ENCODE measurements around the gene B3GNT4. TPM values are rescaled to one million over a fixed set of nuclear protein-coding genes. Genes with fewer than 3 reads are reported as not detected.

The B3GNT4 gene
- total RNA-seq, 1 donor from 2014 or later = 0.91 TPM

DNA sequence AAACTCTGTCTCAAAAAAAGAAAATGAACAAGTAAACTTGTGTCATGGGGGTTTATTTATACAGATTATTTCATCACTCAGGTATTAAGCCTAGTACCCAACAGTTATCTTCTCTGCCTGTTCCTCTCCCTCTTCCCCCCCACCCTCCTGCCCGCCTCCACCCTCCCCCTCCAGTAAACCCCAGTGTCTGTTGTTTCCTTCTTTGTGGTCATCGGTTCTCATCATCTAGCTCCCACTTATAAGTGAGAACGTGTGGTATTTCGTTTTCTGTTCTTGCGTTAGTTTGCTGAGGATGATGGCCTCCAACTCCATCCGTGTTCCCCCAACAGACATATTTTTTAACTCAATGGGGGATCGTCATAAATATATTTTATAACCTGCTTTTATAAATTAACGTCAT lies 41.8 kb upstream of the B3GNT4 start:
- no peak overlapping the region for H3K27ac Mint-ChIP-seq
- H3K36me3 Mint-ChIP-seq (ENCODE audit: insufficient read depth) = no peaks in the 10 kb centered on the region
- H3K27me3 Mint-ChIP-seq = peaks cover 12% of the 10 kb centered on the region
- H3K4me3 Mint-ChIP-seq (ENCODE audit: low read depth) = no peak overlapping the region
- no peak for DNase-seq (ENCODE audit: low spot score, unreplicated experiment)
- no peaks in the 10 kb centered on the region for H3K9me3 Mint-ChIP-seq (ENCODE audit: low read depth)
- no peaks in the 10 kb centered on the region for H3K4me1 Mint-ChIP-seq (ENCODE audit: low read depth)
- TF ChIP-seq, protein P1, sequence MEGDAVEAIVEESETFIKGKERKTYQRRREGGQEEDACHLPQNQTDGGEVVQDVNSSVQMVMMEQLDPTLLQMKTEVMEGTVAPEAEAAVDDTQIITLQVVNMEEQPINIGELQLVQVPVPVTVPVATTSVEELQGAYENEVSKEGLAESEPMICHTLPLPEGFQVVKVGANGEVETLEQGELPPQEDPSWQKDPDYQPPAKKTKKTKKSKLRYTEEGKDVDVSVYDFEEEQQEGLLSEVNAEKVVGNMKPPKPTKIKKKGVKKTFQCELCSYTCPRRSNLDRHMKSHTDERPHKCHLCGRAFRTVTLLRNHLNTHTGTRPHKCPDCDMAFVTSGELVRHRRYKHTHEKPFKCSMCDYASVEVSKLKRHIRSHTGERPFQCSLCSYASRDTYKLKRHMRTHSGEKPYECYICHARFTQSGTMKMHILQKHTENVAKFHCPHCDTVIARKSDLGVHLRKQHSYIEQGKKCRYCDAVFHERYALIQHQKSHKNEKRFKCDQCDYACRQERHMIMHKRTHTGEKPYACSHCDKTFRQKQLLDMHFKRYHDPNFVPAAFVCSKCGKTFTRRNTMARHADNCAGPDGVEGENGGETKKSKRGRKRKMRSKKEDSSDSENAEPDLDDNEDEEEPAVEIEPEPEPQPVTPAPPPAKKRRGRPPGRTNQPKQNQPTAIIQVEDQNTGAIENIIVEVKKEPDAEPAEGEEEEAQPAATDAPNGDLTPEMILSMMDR (IDR thresholded peaks at IDR 0.05; ENCODE audit: unreplicated experiment) = no peak

DNA sequence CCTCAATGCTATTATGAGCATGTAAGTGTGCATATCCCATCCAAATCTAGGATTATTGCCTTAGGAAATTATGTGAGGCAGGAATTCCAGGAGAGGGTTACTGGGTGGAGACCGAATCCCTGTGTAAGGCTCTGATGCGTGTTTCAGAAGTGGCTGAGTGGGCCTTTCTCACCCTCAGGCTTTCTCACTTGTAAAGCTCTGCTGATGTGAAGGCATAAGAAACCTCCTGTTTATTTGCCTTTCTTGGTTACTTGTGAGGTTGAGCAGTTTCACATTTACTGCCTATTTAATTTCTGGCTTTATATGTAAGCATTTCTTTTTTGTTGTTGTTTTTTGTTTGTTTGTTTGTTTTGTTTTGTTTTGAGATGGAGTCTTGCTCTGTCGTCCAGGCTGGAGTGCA lies 40.5 kb upstream of the B3GNT4 start:
- TF ChIP-seq, protein P1 (IDR thresholded peaks at IDR 0.05; ENCODE audit: unreplicated experiment) = no peak
- H3K36me3 Mint-ChIP-seq (ENCODE audit: insufficient read depth) = no peaks in the 10 kb centered on the region
- H3K27me3 Mint-ChIP-seq = peaks cover 12% of the 10 kb centered on the region
- H3K27ac Mint-ChIP-seq = no peak overlapping the region
- no peak overlapping the region for H3K4me3 Mint-ChIP-seq (ENCODE audit: low read depth)
- no peaks in the 10 kb centered on the region for H3K9me3 Mint-ChIP-seq (ENCODE audit: low read depth)
- DNase-seq (ENCODE audit: low spot score, unreplicated experiment) = no peak
- H3K4me1 Mint-ChIP-seq (ENCODE audit: low read depth) = no peaks in the 10 kb centered on the region

DNA sequence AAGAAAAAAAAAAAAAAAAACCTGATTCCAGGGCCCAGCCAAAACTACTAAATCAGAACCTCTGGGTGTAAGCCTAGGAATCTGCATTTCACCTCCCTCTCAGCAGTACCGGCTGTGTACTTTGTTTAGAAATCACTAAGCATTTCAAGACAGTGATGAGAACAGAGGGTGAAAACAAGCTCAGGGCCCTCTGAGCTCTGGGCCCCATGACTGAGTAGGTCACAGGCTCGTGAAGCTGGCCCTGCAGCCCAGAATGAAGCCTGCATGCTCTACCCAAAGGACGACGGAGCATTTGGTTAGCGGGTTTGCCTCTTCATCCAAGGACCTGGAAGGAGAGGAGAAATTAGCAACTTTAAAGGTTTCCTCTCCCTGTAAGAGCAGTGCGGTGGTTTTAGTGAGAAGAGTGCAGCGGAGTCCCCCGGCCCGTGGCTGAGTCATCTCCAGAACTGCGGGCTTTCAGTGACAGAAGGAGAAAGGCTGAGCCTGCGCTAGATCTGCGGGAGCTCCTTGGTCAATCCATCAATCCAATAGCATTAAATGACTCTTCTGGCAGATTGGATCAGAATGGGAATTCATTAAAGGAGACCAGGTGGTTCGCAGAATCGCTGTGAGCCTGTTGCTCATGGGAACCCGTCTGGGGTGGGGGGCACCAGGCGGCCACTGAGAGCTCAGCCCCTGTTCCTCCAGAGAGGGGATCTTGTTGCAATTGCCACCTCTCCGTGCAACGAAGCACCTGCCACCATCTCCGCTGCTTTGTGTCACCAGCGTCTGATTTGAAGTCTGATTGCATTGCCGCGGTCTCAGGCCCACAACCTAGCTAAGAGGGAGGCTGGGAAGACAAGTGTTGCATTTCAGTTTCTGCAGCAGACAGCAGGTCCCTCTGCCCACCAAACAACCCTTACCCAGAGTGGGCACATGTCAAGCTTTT lies 36.8 kb upstream of the B3GNT4 start:
- no peak for DNase-seq (ENCODE audit: low spot score, unreplicated experiment)
- no peaks in the 10 kb centered on the region for H3K36me3 Mint-ChIP-seq (ENCODE audit: insufficient read depth)
- no peaks in the 10 kb centered on the region for H3K9me3 Mint-ChIP-seq (ENCODE audit: low read depth)
- TF ChIP-seq, protein P1 (IDR thresholded peaks at IDR 0.05; ENCODE audit: unreplicated experiment) = no peak
- no peak overlapping the region for H3K27ac Mint-ChIP-seq
- no peak overlapping the region for H3K4me3 Mint-ChIP-seq (ENCODE audit: low read depth)
- peaks cover 5% of the 10 kb centered on the region for H3K27me3 Mint-ChIP-seq
- H3K4me1 Mint-ChIP-seq (ENCODE audit: low read depth) = no peaks in the 10 kb centered on the region

DNA sequence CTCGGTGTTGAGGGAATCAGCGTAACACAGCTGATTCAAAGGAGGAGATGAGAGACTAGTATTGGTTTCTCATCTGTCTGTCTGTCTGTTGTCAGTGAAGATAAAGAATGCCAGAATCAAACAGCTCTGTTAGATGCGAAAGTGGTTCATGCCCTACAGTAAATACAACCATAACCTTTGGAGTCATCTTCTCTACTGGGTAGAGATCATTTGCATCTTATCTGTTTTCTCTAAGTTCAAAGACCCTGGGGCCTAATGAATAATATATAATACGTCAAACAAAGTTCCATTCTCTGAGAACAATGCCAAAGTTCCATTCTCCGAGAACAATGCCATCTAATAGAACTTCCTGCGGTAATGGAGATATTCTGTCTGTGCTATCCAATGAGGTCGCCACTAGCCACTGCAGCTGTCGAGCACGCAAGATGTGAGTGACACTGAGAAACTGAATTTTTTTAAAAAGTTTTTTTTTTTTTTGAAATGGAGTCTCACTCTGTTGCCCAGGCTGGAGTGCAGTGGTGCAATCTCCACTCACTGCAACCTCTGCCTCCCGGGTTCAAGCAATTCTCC lies 36.1 kb upstream of the B3GNT4 start:
- H3K9me3 Mint-ChIP-seq (ENCODE audit: low read depth) = no peaks in the 10 kb centered on the region
- no peaks in the 10 kb centered on the region for H3K36me3 Mint-ChIP-seq (ENCODE audit: insufficient read depth)
- TF ChIP-seq, protein P1 (IDR thresholded peaks at IDR 0.05; ENCODE audit: unreplicated experiment) = no peak
- DNase-seq (ENCODE audit: low spot score, unreplicated experiment) = no peak
- no peaks in the 10 kb centered on the region for H3K4me1 Mint-ChIP-seq (ENCODE audit: low read depth)
- H3K4me3 Mint-ChIP-seq (ENCODE audit: low read depth) = no peak overlapping the region
- peaks cover 5% of the 10 kb centered on the region for H3K27me3 Mint-ChIP-seq
- H3K27ac Mint-ChIP-seq = no peak overlapping the region

DNA sequence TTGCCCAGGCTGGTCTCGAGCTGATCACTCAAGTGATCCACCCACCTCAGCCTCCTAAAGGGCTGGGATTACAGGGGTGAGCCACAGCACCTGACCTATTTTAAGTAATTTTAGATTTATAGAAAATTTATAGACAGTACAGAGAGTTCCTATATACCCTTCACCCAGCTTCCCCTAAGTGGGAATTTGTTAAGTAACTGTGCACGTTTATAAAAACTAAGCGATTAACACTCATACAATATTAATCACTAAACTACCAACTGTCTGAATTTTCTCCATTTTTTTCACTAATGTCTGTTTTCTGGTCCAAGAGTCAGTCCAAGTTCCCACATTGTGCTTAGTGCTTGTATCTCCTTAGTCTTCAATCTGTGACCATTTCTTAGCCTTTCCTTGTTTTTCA lies 35.0 kb upstream of the B3GNT4 start:
- H3K4me1 Mint-ChIP-seq (ENCODE audit: low read depth) = no peaks in the 10 kb centered on the region
- no peaks in the 10 kb centered on the region for H3K36me3 Mint-ChIP-seq (ENCODE audit: insufficient read depth)
- no peak overlapping the region for H3K27ac Mint-ChIP-seq
- peaks cover 7% of the 10 kb centered on the region for H3K27me3 Mint-ChIP-seq
- DNase-seq (ENCODE audit: low spot score, unreplicated experiment) = no peak
- no peak overlapping the region for H3K4me3 Mint-ChIP-seq (ENCODE audit: low read depth)
- TF ChIP-seq, protein P1 (IDR thresholded peaks at IDR 0.05; ENCODE audit: unreplicated experiment) = no peak
- no peaks in the 10 kb centered on the region for H3K9me3 Mint-ChIP-seq (ENCODE audit: low read depth)

Data from progenitor cell of endocrine pancreas (in vitro differentiated cells).